NCI-H82 (cell line): ENCODE measurements around the gene PLEKHG4B.

Experiments
- DNase-seq: peaks from one replicate; lab custom pipeline; 2025; lab: John Stamatoyannopoulos, UW

PLEKHG4B gene

DNA sequence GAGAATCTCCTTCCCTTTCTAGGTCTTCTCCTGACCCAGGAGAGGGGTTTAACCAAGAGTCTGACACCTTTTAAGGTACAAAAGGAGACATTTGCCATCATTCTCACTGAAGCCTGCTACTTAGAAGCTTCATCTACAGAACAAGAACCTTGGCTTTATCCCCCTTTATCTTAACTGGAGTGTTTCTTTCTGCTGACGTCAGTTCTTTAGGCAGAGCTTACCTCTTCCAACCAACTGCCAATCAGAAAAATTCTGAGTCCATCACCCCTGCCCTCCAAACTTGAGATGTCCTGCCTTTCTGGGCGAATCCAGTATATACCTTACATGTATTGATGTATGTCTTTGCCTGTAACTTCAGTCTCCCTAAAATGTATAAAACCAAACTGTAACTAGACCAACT lies 37.2 kb downstream of the PLEKHG4B start:
- DNase-seq = no peak

DNA sequence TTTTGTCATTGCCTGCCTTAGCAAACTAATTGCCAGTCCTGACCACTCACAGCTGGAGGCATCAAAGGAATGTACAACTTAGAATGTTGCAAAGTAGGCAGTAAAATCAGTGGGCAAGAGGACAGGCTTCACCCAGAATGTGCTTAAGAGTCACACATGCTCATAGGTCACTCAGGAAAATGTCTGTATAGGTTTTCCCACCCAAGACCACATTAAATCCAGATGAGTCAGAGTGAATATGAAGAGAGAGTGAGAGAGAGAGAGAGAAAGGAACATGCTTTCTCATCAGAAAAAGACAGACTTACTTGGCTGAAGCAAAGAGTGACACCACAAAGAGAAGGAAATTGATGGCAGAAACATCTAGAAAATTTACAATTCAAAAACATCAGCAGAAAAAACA lies 37.9 kb downstream of the PLEKHG4B start:
- DNase-seq = no peak

DNA sequence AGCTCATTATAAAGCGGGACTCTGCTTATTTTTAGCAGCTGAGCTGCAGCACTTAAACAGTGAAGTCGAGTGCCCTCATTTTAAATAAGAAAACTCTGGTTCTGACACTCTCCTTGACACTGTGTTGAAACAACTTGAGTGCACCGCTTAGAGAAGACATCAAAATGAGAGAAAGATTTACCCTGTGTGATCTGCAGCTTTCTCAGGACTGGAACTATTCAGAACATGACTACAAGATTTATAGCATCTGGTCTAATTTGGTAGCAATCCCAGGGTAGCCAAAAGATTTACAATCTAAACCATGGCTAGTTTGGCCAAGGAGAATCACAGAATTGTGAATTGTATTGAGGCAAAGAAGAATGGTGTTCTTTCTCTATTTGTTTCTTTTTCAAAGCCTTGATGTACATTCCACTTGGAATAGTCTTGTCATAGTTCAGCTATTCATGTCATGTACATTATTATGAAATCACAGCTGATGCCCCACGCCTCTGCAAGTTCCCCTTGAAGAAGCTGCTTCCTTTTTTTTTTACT lies 38.7 kb downstream of the PLEKHG4B start:
- no peak for DNase-seq

DNA sequence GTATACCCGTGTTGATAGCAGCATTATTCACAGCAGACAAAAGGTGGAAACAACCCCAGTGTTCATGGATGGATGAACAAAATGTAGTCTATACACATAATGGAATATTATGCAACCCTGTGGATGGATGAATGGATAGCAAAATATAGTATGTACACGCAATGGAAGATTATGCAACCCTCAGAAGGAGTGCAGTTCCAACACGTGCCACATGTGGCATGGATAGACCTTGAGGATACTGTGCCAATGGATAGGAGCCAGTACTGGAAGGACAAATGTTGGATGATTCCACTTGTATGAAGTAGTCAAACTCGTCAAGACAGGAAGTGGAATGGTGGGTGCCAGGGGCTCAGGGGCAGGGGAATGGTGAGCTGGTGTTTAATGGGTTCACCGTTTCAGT lies 44.9 kb downstream of the PLEKHG4B start:
- no peak for DNase-seq

DNA sequence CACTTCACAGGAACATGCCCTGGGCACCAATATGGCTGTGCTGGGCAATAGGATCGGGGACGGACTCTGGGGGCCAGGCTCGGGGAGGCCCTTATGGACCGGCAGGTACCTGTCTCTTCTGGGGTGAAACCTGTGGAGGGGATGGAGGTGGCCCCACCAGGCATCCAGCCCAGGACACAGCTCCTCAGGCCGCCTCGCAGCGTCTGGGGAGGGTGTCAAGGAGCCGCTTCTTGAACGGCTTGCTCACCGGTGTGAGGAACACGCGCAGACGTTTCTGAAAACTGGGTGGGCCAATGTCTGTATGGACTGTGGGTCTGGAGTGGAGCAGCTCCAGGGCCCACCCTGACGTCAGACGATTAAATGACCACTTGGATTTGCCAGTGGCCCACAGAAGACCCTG lies 45.8 kb downstream of the PLEKHG4B start:
- no peak for DNase-seq

DNA sequence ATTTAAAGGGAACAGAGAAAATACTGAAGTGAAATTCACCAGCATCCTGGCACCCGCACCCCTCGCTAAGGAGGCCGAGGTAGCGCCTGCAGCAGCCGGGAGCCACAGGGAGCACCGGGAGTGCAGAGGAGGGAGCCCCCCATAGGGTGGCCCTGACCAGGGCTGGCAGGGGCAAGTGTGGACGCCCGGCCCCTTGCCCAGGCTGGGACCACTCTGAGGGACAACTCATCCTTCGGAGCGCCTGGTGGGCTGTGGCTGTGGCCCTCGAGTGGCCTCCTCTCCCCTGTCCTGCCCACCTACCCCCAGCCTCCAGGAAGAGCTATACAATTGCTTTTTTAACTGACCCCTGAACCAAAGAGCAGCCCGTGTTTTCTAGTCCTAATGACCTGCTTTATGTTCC lies 47.0 kb downstream of the PLEKHG4B start:
- no peak for DNase-seq

DNA sequence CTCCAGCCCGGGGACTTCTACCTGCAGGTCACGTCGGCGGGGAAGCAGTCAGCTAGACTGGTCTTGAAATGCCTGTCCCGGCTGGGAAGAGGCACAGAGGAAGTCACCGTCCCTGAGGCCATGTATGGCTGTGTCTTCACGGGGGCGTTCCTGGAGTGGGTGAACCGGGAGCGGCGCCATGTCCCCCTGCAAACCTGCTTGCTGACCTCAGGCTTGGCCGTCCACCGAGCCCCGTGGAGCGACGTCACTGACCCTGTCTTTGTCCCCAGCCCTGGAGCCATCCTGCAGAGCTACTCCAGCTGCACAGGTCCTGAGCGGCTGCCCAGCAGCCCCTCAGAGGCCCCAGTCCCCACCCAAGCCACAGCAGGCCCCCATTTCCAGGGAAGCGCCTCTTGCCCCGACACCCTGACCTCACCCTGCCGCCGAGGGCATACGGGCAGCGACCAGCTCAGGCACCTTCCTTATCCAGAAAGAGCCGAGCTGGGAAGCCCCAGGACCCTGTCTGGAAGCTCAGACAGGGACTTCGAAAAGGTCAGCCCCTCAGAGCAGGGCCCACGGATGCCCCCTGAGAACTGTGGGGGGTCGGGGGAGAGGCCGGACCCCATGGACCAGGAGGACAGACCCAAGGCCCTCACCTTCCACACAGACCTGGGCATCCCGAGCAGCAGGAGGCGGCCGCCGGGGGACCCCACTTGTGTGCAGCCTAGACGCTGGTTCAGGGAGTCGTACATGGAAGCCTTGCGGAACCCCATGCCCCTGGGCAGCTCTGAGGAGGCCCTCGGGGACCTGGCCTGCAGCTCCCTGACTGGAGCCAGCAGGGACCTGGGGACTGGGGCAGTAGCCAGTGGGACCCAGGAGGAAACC lies 47.8 kb downstream of the PLEKHG4B start:
- no peak for DNase-seq

DNA sequence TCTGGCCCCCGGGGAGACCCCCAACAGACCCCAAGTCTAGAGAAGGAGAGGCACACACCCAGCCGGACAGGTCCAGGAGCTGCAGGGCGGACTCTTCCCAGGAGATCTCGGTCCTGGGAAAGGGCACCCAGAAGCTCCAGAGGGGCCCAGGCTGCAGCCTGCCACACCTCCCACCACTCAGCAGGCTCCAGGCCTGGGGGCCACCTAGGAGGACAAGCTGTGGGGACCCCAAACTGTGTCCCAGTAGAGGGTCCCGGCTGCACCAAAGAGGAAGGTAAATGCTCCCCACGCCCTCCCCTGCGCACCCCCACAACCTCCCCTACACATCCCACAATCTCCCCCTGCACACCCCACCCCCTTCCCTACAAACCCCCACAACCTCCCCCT lies 48.5 kb downstream of the PLEKHG4B start:
- DNase-seq = no peak

DNA sequence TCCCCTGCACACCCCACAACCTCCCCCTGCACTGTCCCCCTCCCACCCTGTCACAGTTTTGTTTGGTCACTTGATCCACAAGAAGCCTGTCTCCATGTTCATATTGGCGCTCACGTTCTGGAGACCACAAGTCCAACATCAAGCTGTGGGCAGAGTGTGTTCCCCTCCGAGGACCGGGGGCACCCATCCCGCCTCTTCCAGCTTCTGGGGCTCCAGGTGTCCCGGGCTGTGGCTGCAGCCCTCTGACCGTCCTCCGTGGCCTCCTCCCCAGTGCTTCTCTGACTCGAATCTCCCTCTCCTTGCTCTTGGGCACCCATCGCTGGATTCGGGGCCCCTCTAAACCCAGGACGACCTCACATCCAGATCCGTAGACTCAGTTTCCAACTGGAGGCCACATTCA lies 49.2 kb downstream of the PLEKHG4B start:
- no peak for DNase-seq

DNA sequence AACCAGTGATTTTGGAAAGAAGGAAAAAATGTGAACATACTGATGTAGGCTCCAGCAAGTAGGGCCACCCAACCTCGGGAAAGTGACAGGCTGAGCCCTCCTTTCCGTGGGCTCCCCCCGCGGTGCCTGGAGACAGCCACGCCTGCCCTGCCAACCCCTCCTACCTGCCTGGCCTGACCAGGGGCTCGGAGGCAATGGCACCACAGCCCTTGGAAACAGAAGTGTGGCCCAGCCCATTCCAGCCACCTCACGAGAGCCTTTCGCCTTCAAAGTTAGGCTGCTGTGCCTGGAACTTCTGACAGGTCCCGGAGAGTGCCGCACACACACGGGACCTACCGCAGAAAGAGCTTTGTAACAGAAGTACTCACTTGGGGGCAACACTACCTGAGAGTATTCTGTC lies 49.8 kb downstream of the PLEKHG4B start:
- no peak for DNase-seq

DNA sequence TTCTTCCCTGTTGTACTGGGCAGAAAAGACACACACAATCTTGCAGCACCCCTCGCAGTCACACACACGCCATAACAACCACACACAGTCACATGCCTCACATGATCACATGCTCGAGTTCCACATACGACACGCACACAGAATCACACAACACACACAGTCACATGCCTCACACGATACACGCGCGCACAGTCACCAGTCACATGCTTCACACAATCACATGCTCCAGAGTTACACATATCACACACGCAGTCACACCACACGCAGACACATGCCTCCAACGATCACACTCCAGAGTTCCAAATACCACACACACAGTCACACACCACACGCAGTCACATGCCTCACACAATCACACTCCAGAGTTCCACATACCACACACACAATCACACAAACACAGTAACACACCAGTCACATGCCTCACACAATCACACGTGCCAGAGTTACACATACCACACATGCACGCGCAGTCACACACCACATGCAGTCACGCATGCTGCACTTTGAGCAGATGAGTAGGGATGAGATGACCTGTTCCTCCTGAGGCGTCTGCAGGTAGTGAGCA lies 50.4 kb downstream of the PLEKHG4B start:
- no peak for DNase-seq

DNA sequence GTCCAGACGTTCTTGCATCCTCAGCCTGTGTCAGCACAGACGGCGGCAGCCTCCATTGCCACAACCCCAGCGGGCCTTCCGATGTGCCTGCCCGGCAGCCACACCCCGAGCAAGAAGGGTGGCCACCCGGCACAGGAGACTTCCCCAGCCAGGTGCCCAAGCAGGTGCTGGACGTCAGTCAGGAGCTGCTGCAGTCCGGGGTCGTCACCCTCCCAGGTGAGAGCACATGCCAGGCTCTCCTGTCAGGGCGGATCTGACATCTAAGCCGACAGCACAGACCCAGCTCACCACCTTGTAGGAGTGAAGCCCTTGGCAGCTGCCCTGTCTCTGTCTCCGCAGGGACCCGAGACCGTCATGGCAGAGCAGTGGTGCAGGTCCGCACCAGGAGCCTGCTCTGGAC lies 51.1 kb downstream of the PLEKHG4B start:
- no peak for DNase-seq

DNA sequence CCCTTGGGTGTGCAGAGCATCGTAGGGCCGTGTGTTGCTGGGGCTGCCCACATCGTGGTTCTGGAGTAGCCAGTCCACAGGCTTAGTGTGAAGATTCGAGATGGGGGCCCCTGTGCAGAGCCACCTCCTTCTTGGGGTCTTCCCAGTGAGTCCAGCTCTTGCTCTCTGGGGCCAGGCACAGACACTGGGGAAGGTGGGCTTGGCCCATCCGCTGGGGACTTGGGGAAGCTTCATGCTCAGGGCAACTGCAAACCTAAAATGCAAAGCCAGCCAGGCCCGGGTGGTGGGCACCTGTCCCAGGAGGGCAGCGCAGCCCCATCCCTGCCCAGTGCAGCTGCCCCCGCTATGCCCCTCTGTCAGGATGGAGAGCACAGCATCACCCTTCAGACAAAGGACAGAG lies 53.0 kb downstream of the PLEKHG4B start:
- DNase-seq = no peak

DNA sequence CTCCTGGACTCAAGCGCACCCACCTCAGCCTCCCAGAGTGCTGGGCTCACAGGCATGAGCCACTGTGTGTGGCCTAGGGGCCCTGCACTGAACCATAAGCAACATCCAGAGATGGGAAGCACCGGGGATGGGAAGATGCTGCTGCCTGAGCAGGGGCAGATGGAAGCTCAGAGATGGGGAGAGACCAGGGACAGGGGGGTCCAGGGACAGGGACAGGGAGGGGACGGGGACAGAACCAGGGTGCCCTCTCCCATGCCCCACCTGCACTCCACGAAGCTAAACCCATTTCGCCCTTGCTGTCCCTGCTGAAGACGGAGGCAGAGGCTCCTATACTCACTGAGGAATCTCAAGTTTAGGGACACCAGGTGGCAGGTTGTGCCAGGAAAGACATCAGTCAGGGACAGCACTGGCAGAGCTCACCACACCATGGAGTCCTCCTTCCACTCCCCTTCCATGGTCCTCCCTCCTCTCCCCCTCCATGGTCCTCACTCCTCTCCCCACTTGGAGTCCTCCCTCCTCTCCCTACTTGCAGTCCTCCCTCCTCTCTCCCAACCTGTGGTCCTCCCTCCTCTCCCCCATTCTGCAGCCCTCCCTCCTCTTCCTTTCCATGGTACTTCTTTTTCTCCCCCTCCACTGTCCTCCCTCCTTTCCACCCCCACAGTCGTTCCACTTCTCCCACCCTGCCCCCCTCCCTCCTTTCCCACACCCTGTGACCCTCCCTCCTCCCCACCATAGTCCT lies 53.8 kb downstream of the PLEKHG4B start:
- no peak for DNase-seq

DNA sequence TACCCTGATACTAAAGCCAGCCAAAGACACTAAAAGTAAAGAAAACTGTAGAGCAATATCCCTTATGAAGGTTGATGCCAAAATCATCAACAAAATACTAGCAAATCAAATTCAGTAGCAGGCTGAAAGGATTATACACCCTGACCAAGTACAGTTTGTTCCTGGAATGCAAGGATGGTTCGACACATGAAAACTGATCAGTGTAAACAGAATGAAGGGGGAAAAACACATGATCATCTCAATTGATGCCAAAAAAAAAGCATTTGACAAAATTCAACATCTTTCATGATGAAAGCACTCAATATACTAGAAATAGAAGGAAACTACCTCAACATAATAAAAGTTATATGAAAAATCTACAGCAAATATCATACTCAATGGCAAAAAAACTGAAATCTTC lies 55.8 kb downstream of the PLEKHG4B start:
- no peak for DNase-seq

DNA sequence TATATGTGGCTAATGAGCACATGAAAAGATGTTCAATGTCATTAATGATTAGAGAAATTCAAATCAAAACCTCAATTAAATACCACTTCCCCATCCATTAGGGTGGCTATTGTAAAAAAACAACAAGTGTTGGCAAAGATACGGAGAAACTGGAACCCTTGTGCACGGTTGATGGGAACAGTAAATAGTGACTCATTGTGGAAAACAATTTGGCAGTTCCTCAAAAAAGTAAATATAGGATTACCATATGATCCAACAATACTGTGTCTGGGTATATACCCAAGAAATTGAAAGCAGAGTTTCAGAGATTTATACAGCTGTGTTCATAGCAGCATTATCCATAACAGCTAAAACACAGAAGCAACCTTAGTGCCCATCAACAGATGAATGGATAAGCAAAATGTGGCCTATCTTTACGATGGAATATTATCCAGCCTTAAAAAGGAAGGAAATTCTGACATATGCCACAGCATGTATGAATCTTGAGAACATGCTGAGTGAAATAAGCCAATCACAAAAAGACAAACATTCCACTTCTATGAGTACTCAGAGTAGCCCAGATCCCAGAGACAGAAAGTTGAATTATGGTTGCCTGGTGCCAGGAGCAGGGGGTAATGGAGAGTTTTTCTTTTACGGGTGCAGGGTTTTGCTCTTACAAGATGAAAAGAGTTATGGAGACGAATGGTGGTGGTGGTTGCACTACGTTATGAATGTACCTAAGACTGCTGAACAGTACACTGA lies 57.9 kb downstream of the PLEKHG4B start:
- no peak for DNase-seq

DNA sequence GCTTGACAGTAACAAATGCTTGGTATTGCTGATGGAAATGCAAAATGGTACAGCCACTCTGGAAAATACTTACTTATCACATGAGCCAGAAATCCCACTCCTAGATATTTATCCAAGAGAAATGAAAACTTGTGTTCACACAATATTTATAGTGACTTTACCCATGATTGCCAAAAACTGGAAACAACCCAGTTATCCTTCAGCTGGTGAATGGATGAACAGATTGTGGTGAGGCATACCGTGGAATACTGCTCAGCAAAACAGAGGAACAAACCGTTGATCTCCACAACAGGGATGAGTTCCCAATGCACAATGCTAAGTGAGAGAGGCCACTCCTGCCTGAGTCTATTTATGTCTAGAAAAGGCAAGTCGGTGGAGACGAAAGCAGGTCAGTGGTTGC lies 58.8 kb downstream of the PLEKHG4B start:
- DNase-seq = no peak

DNA sequence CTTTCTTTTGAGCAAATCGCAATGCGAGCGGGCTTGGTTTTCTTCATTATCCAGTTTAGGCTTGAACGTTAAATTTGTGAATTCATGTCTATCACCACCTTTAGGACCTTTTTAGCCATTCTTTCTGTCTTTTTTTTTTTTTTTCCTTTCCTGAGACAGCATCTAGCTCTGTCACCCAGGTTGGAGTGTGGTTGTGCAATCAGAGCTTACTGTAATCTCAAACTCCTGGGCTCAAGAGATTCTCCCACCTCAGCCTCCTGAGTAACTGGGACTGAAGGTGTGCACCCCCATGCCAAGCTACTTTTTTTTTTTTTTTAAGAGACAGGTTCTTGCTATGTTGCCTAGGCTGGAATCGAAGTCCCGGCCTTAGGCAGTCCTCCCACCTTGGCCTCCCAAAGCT lies 60.1 kb downstream of the PLEKHG4B start:
- no peak for DNase-seq

DNA sequence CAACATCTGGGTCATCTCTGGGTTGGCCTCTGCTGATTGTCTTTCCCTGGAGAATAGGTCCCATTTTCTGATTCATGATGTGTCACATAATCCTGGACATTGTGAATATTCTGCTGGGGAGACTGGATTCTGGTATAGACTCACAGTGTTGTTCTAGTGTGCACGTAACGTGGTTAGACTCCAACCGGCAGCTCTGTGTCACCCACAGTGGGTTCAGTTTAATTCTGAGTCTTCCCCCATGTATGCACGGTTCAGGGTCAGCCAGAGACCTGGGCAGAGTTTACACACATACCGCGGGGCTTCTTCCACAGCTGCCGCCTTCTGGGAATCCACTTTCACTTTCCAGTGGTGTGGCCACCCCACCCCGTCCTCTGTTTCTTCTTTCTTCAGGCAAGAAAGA lies 61.3 kb downstream of the PLEKHG4B start:
- no peak for DNase-seq

DNA sequence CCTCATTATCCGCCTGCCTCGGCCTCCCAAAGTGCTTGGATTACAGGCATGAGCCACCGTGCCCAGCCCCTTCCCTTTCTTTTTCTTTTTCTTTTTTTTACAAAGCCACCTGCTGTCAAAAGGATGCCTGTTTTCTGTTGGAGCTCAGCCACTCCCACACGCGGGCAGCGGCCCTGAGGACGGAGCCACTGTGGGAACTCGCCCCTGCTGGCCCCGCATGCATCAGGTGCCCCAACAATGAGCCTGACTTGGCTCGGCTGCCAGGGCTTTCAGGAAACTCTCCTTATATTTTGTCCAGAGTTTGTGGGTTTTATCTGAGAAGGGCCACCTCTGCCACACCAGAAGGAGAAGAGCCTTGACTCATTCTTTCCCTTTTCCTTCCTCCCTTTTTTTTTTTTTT lies 62.3 kb downstream of the PLEKHG4B start:
- DNase-seq = no peak

DNA sequence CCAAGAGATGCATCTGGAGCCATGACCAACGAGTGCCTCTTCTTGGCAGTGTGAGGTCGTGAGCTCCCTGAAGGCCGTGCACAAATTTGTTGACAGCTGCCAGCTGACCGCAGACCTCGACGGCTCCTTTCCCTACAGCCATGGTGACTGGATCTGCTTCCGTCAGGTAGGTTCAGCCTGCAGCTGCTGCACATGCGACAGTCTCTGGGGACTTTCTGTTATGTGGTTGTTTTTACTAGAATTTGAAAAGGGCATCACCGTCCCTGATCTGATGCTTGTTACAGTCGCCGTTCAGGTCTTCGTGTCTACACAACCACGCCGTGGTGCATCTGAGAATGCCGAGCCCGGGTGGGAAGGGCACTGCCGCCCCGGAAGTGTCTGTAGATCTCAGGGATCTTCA lies 62.9 kb downstream of the PLEKHG4B start:
- no peak for DNase-seq

DNA sequence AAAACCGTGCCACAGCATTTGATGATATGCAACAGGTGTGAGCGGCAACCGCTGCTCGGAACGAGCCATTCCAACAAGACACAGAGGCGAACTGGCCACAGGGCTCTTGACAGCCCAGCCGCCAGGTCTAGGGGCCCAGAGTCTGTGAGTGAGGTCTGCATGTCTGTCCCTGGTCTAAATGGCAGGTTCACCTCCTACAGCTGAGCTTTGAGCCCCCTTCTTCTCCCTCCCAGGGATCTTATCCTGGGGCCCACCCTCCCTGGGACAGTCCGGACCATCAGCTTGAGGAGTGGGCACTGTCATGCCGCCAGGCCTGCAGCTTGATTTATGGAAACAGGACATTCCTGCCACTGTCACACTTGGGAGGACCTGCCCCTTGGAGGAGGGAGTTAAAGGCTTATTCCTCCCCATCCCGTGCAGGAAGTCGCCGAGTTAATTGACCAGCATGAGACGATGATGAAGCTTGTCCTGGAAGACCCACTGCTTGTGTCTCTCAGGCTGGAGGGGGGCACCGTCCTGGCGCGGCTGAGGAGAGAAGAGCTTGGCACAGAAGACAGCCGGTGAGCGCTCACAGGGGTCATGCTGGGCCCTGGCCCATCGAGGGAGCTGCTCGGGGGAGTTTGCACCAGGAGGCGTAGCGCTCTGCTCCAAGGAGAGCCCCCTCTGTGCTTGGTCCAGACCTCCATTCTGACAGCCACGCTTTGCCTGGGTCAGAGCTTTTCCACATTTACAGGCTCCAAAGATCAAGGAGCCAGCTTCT lies 63.9 kb downstream of the PLEKHG4B start:
- DNase-seq = no peak
